HEK293 (cell line): ENCODE results near the gene CBX8.
A peak's percentile ranks its signal among the peaks of the same experiment; 100 is the strongest.

ENCODE experiments used
- CTCF ChIA-PET: fragments of 350-600 bp; formaldehyde crosslinking; extraction: SDS; loops from one replicate; lab custom pipeline; 2021; ENCODE audit warnings: antibody characterized with exemption; lab: Yijun Ruan, JAX
- POLR2A ChIA-PET: fragments of 300-600 bp; formaldehyde crosslinking; extraction: SDS; loops from one replicate; lab custom pipeline; 2020; ENCODE audit warnings: antibody characterized with exemption, inconsistent platforms; lab: Yijun Ruan, JAX
- H3K27ac ChIP-seq: fragments of 200-500 bp; sonication (Bioruptor generic); 2 replicates; pipeline ENCODE4 v1.5.1; 2014; ENCODE audit warnings: low read depth, low read length, control low read depth, inconsistent platforms; ENCODE audit errors: extremely low read depth
- H3K36me3 ChIP-seq, 2 experiments: fragments of 200-500 bp in 1 of 2; sonication (Bioruptor generic) in 1 of 2; 1 replicate in 1 of 2; 2 replicates in 1 of 2; pipeline ENCODE4 v1.5.1; 2014 to 2017; ENCODE audit warnings: inconsistent platforms in 2 of 2, low read length in 2 of 2; ENCODE audit not compliant: control insufficient read depth in 2 of 2, insufficient read depth in 1 of 2
- H3K4me1 ChIP-seq: fragments of 200-500 bp; sonication (Bioruptor generic); 2 replicates; pipeline ENCODE4 v1.5.1; 2014; ENCODE audit warnings: mild to moderate bottlenecking, low read length, inconsistent platforms; ENCODE audit not compliant: control insufficient read depth, insufficient read depth
- H3K4me3 ChIP-seq: 2 replicates; pipeline ENCODE4 v1.5.1; 2011; ENCODE audit warnings: low read depth, mild to moderate bottlenecking, control low read depth, low read length, moderate library complexity
- H3K9me3 ChIP-seq: fragments of 200-500 bp; sonication (Bioruptor generic); 2 replicates; pipeline ENCODE4 v1.5.1; 2014; ENCODE audit warnings: low read depth, low read length, inconsistent platforms; ENCODE audit not compliant: control insufficient read depth, insufficient read depth
- PRDM10 ChIP-seq: fragments of 450-650 bp; formaldehyde crosslinking; IDR thresholded peaks from 2 replicates; pipeline ENCODE4 v1.5.1; 2016; ENCODE audit warnings: missing biosample characterization, missing genetic modification characterization
- ZNF155 ChIP-seq: fragments of 450-650 bp; formaldehyde crosslinking; IDR thresholded peaks from 2 replicates; pipeline ENCODE4 v1.5.1; 2016; ENCODE audit warnings: missing biosample characterization, missing genetic modification characterization
- ZNF311 ChIP-seq: fragments of 450-650 bp; formaldehyde crosslinking; IDR thresholded peaks from 2 replicates; pipeline ENCODE4 v1.5.1; 2017; ENCODE audit warnings: missing biosample characterization, missing genetic modification characterization, borderline replicate concordance
- ZNF521 ChIP-seq: fragments of 450-650 bp; formaldehyde crosslinking; IDR thresholded peaks from 2 replicates; pipeline ENCODE4 v1.5.1; 2017; ENCODE audit warnings: missing biosample characterization, mild to moderate bottlenecking, missing genetic modification characterization
- ZNF560 ChIP-seq: fragments of 450-650 bp; formaldehyde crosslinking; IDR thresholded peaks from 2 replicates; pipeline ENCODE4 v1.5.1; 2017; ENCODE audit warnings: missing biosample characterization, missing genetic modification characterization, borderline replicate concordance
- ZNF645 ChIP-seq: fragments of 450-650 bp; formaldehyde crosslinking; IDR thresholded peaks from 2 replicates; pipeline ENCODE4; 2016; ENCODE audit warnings: missing biosample characterization, missing genetic modification characterization
- ZNF776 ChIP-seq: fragments of 450-650 bp; formaldehyde crosslinking; IDR thresholded peaks from 2 replicates; pipeline ENCODE4 v1.5.0; 2017; ENCODE audit warnings: missing biosample characterization, missing genetic modification characterization, borderline replicate concordance
- ZNF777 ChIP-seq: fragments of 450-650 bp; formaldehyde crosslinking; IDR thresholded peaks from 2 replicates; pipeline ENCODE4 v1.5.1; 2017; ENCODE audit warnings: missing biosample characterization, missing genetic modification characterization, borderline replicate concordance
- TF ChIP-seq, protein P1 (sequence below): fragments of 450-650 bp; formaldehyde crosslinking; IDR thresholded peaks from 2 replicates; pipeline ENCODE4 v1.5.1; 2016; ENCODE audit warnings: missing biosample characterization, missing genetic modification characterization
- TF ChIP-seq, protein P2 (sequence below): fragments of 450-650 bp; formaldehyde crosslinking; IDR thresholded peaks from 2 replicates; pipeline ENCODE4 v1.5.1; 2017; ENCODE audit warnings: missing biosample characterization, missing genetic modification characterization
- TF ChIP-seq, protein P3 (sequence below): fragments of 450-650 bp; formaldehyde crosslinking; IDR thresholded peaks from 2 replicates; pipeline ENCODE4 v1.5.1; 2016; ENCODE audit warnings: missing biosample characterization, missing genetic modification characterization

The CBX8 gene

GRCh38 chr17:79820959-79821330 is 24.1 kb upstream of the CBX8 start:
- Histone ChIP-seq H3K9me3 (no peaks in the 10 kb centered on the region), H3K36me3 (no peaks in the 10 kb centered on the region), H3K4me3 (no peak overlapping the region), H3K27ac (no peak overlapping the region), H3K4me1 (no peaks in the 10 kb centered on the region; the same call in 1 of the 2 replicates)
- CTCF ChIA-PET, result interaction anchor here (0.6 to 1.1 kb wide), 5 partner anchors 10 to 184 kb away, joined by 3 to 8 read pairs (median 6); no protein-coding TSS in a partner anchor
- TF ChIP-seq, protein P1, sequence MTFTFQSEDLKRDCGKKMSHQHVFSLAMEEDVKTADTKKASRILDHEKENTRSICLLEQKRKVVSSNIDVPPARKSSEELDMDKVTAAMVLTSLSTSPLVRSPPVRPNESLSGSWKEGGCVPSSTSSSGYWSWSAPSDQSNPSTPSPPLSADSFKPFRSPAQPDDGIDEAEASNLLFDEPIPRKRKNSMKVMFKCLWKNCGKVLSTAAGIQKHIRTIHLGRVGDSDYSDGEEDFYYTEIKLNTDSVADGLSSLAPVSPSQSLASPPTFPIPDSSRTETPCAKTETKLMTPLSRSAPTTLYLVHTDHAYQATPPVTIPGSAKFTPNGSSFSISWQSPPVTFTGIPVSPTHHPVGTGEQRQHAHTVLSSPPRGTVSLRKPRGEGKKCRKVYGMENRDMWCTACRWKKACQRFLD (tag by site-specific recombination), result no peak
- TF ChIP-seq ZNF155 (tag by site-specific recombination) (no peak), ZNF311 (tag by site-specific recombination) (no peak), ZNF645 (tag by site-specific recombination) (no peak), ZNF776 (tag by site-specific recombination) (no peak), ZNF777 (no peak), ZNF521 (no peak)
- TF ChIP-seq, protein P2, sequence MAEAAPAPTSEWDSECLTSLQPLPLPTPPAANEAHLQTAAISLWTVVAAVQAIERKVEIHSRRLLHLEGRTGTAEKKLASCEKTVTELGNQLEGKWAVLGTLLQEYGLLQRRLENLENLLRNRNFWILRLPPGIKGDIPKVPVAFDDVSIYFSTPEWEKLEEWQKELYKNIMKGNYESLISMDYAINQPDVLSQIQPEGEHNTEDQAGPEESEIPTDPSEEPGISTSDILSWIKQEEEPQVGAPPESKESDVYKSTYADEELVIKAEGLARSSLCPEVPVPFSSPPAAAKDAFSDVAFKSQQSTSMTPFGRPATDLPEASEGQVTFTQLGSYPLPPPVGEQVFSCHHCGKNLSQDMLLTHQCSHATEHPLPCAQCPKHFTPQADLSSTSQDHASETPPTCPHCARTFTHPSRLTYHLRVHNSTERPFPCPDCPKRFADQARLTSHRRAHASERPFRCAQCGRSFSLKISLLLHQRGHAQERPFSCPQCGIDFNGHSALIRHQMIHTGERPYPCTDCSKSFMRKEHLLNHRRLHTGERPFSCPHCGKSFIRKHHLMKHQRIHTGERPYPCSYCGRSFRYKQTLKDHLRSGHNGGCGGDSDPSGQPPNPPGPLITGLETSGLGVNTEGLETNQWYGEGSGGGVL, result no peak
- TF ChIP-seq, protein P3, sequence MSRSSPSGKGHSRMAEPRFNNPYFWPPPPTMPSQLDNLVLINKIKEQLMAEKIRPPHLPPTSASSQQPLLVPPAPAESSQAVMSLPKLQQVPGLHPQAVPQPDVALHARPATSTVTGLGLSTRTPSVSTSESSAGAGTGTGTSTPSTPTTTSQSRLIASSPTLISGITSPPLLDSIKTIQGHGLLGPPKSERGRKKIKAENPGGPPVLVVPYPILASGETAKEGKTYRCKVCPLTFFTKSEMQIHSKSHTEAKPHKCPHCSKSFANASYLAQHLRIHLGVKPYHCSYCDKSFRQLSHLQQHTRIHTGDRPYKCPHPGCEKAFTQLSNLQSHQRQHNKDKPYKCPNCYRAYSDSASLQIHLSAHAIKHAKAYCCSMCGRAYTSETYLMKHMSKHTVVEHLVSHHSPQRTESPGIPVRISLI (tag by site-specific recombination), result no peak
- POLR2A ChIA-PET, result interaction anchor here (1.4 to 2.3 kb wide), 2 partner anchors 16 to 18 kb away, joined by 3 to 10 read pairs; partner anchors contain the start of gene CBX4

DNA sequence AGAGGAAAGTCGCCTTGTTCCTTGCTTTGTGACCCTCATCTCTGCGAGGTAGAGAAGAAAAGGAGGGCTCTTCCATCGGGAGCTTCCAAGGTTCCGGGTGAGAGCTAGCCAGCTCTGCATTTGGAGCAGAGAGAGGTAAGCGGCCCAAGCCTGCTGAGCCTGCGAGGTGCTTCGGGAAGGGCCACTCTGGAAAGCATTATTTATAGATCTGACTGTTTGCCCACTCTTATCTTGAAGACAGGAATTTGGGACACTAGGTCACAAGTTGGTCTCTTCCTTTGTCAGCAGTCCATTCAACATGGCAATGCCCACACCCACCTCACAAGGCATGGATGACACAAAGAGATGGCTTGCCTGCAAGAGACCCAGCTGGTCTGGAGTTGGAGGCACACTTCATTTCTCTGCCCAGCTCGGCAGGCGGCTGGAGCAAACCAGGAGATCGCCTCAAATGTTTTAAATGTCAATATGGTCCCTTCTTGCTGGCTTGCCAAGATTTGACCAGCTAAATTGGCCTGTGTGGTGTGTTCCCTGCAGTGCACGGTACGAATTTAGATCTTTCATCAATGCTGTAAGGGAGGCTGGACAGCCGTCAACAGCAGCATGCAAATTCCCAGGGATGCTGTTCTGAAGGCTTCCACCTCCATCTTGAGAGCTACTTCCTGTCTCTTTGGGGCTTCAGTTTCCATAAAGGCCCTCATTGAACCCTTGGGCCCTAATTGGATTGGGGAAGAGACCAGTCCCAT is 22.8 kb upstream of the CBX8 start:
- POLR2A ChIA-PET, result interaction anchor here (1.5 to 3.2 kb wide), 3 partner anchors 9 to 20 kb away, joined by 5 to 31 read pairs (median 11); partner anchors contain the start of gene CBX4
- Histone ChIP-seq H3K36me3 (no peaks in the 10 kb centered on the region), H3K4me3 (no peak overlapping the region), H3K27ac (no peak overlapping the region), H3K9me3 (no peaks in the 10 kb centered on the region), H3K4me1 (no peaks in the 10 kb centered on the region; the same call in 1 of the 2 replicates)
- TF ChIP-seq PRDM10 (tag by site-specific recombination) (peak; percentile 72), ZNF560 (tag by site-specific recombination) (no peak)
- CTCF ChIA-PET, result interaction anchor here (0.6 to 1.7 kb wide), 3 partner anchors 15 to 27 kb away, joined by 3 to 4 read pairs (median 4); no protein-coding TSS in a partner anchor
